Subcutaneous abdominal adipose tissue (tissue), 5 donors: Measurements from ENCODE around the gene LINC00237.

Source experiments
- H3K27ac ChIP-seq: one replicate; pipeline ENCODE4 v1.7.0; 2013; ENCODE audit warnings: low read depth, mild to moderate bottlenecking, inconsistent platforms, low read length, moderate library complexity
- H3K27me3 ChIP-seq, 5 donors: one replicate each; pipeline ENCODE4 v1.7.0; 2013; ENCODE audit warnings: low read length in 5 of 5, inconsistent platforms in 1 of 5; ENCODE audit not compliant: control insufficient read depth in 5 of 5, insufficient read depth in 4 of 5
- H3K36me3 ChIP-seq, 5 donors: one replicate each; pipeline ENCODE4 v1.7.0; 2013; ENCODE audit warnings: low read length in 5 of 5; ENCODE audit not compliant: control insufficient read depth in 5 of 5, insufficient read depth in 5 of 5
- H3K4me1 ChIP-seq, 5 donors: one replicate each; pipeline ENCODE4 v1.7.0; 2013; ENCODE audit warnings: low read length in 5 of 5, mild to moderate bottlenecking in 3 of 5, moderate library complexity in 1 of 5; ENCODE audit not compliant: control insufficient read depth in 5 of 5, insufficient read depth in 5 of 5
- H3K4me3 ChIP-seq, 5 donors: one replicate each; pipeline ENCODE4 v1.7.0; 2013; ENCODE audit warnings: low read length in 5 of 5, low read depth in 1 of 5
- H3K9ac ChIP-seq, 5 donors: one replicate each; pipeline ENCODE4 v1.7.0; 2013; ENCODE audit warnings: low read length in 5 of 5, mild to moderate bottlenecking in 4 of 5, moderate library complexity in 3 of 5
- H3K9me3 ChIP-seq, 5 donors: one replicate each; pipeline ENCODE4 v1.7.0; 2013; ENCODE audit warnings: low read length in 5 of 5; ENCODE audit not compliant: control insufficient read depth in 5 of 5
- donor health status: healthy.
- donor health status: healthy.
- donor health status: healthy.
- donor health status: healthy.
- donor health status: healthy.

LINC00237 gene

DNA sequence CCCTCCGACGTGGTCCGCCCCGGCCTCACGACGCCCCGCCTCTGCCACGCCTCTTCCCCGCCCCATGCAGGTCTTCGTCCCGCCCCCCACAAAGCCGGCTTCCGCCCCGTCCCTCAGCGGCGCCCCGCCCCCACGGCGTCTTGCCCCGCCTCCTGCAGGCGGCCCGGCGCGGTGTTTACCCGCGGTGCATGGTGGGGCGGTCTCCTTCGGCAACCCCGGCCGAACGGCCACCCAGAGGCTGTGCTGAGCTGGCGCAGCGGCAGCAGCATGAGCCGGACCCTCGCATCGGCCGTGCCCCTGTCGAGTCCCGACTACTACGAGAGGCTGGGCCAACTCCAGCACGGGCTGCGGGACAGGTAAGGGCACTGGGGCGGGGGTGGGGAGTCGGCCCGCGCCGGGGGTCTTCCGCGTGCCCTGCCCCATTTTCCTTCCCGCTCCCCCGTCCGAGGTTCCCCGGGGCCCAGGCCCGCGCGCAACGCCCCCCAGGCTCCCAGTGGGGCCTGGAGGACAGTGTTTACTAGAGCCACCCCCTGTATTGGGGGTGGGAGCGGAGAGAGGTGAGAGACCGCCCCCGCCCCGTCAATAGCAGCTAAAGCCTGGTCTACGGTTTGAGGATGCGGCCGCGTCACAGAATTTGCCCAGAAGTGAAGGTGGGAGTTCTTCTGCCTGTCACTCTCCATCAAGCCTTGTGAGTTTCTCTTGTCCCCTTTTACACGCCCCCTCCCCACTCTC is 19.9 kb upstream of the LINC00237 start, which contains the start of gene KIZ:
Gene KIZ, plus strand, starts transcription at position 234 of the 732 bp plus-strand sequence. Its CDS starts 34 bp downstream, at position 268.
- Histone ChIP-seq H3K9me3 (no peaks in the 10 kb centered on the region), H3K36me3 (peaks cover 0 to 2% (median 0%) of the 10 kb centered on the region in 5 donors), H3K9ac (peak within 1 kb of the TSS; percentile 77 to 91 (median 87)), H3K4me3 (peak within 1 kb of the TSS; percentile 69 to 92 (median 88)), H3K4me1 (peaks cover 0 to 21% (median 15%) of the 10 kb centered on the region in 5 donors), H3K27ac (peak within 1 kb of the TSS; percentile 65), H3K27me3 (no peaks in the 10 kb centered on the region)

DNA sequence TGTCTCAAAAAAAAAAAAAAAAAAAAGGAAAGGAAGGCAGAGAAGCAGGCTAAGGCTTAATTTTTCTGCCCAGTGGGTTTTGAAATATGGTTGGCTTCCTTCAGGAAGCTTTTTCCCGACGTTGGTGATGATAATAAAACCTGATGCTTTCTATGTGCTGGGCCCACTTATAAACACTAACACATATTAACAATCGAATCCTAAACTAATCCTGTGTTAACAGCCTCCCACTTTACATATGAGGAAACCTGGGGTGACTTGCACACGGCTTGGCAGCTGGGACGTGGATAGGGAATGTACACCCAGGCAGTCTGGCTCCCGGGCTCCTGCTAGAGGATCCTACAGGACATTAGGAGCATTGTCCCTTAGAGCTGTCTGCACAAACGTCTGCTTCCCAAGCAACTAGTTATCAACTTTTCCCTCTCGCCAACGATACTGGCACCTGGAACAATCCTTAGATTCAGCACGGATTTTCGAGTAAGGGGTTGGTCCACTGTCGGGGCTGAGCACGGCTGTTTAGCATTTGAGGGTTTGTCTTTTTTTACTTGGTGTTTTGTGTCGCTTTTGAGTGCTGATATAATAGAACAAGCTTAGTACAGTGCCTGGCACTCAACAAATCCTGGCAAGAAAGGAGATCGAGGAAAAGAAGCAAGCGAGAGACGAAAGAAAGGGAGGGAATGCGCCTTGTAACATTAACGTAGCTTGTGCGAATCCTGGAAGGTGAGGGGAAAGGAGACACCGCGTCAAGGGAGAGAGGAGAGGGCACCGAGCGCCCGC is 19.1 kb upstream of the LINC00237 start:
- H3K9ac ChIP-seq = peak overlapping the region; percentile 13 to 87 (median 69)
- H3K27ac ChIP-seq = peak overlapping the region; percentile 4
- peaks cover 0 to 21% (median 15%) of the 10 kb centered on the region in 5 donors for H3K4me1 ChIP-seq
- no peaks in the 10 kb centered on the region for H3K36me3 ChIP-seq
- H3K4me3 ChIP-seq = peak overlapping the region; percentile 69 to 92 (median 83)
- no peaks in the 10 kb centered on the region for H3K9me3 ChIP-seq
- H3K27me3 ChIP-seq = no peaks in the 10 kb centered on the region

- Histone ChIP-seq H3K36me3 (no peaks in the 10 kb centered on the region), H3K27ac (no peak overlapping the region), H3K27me3 (peaks cover 0 to under 1% (median 0%) of the 10 kb centered on the region in 5 donors), H3K4me3 (no peak overlapping the region), H3K9ac (no peak overlapping the region), H3K9me3 (no peaks in the 10 kb centered on the region), H3K4me1 (peaks cover 0 to 21% (median 15%) of the 10 kb centered on the region in 5 donors)
Measured at GRCh38 chr20:21124190-21124589, 18.0 kb upstream of the LINC00237 start.

GRCh38 chr20:21118782-21119181 is 12.6 kb upstream of the LINC00237 start:
- no peaks in the 10 kb centered on the region for H3K36me3 ChIP-seq
- no peak overlapping the region for H3K9ac ChIP-seq
- H3K4me1 ChIP-seq = no peaks in the 10 kb centered on the region
- peaks cover 0 to 8% (median 6%) of the 10 kb centered on the region in 5 donors for H3K27me3 ChIP-seq
- H3K27ac ChIP-seq = no peak overlapping the region
- no peaks in the 10 kb centered on the region for H3K9me3 ChIP-seq
- H3K4me3 ChIP-seq = no peak overlapping the region

DNA sequence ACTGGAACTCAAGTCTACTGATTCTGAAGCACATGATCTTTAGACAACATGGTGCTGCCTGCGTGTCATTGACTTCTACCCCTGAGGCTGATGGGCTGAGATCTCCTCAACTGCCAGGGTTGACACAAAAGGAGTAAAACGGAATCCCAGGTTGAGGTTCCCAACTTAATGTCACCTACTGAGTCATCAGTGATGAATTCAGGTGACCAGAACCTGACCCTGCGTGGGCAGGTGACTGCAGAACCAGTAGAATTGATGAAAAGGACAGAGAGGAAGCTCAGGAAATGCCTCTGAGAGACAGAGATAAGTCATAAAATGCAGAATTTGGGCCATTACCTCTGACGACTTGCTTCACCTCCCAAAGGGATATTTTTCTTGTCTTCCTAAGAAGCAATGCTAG is 12.0 kb upstream of the LINC00237 start:
- H3K9me3 ChIP-seq = no peaks in the 10 kb centered on the region

GRCh38 chr20:21117521-21117920 is 11.4 kb upstream of the LINC00237 start:
- Histone ChIP-seq H3K27me3 (peaks cover 0 to 8% (median 6%) of the 10 kb centered on the region in 5 donors), H3K36me3 (no peaks in the 10 kb centered on the region), H3K27ac (no peak overlapping the region), H3K9ac (no peak overlapping the region), H3K4me3 (no peak overlapping the region), H3K4me1 (no peaks in the 10 kb centered on the region), H3K9me3 (no peaks in the 10 kb centered on the region)

More for the DNA sequence above, 12.0 kb upstream of the LINC00237 start:
- H3K27me3 ChIP-seq = peaks cover 0 to 8% (median 6%) of the 10 kb centered on the region in 5 donors
- no peak overlapping the region for H3K9ac ChIP-seq
- no peaks in the 10 kb centered on the region for H3K4me1 ChIP-seq
- H3K27ac ChIP-seq = no peak overlapping the region
- H3K36me3 ChIP-seq = no peaks in the 10 kb centered on the region
- no peak overlapping the region for H3K4me3 ChIP-seq

GRCh38 chr20:21114584-21114983 is 8.4 kb upstream of the LINC00237 start:
- H3K9me3 ChIP-seq = no peaks in the 10 kb centered on the region
- H3K4me1 ChIP-seq = no peaks in the 10 kb centered on the region
- no peak overlapping the region for H3K9ac ChIP-seq
- H3K27me3 ChIP-seq = peaks cover 0 to 8% (median 6%) of the 10 kb centered on the region in 5 donors
- H3K4me3 ChIP-seq = no peak overlapping the region
- no peak overlapping the region for H3K27ac ChIP-seq
- H3K36me3 ChIP-seq = no peaks in the 10 kb centered on the region

- Histone ChIP-seq H3K9ac (no peak overlapping the region), H3K9me3 (no peaks in the 10 kb centered on the region), H3K27me3 (peaks cover 0 to 9% (median 3%) of the 10 kb centered on the region in 5 donors), H3K4me3 (no peak overlapping the region), H3K27ac (no peak overlapping the region), H3K36me3 (no peaks in the 10 kb centered on the region), H3K4me1 (no peaks in the 10 kb centered on the region)
Measured at GRCh38 chr20:21113697-21114096, 7.5 kb upstream of the LINC00237 start.

DNA sequence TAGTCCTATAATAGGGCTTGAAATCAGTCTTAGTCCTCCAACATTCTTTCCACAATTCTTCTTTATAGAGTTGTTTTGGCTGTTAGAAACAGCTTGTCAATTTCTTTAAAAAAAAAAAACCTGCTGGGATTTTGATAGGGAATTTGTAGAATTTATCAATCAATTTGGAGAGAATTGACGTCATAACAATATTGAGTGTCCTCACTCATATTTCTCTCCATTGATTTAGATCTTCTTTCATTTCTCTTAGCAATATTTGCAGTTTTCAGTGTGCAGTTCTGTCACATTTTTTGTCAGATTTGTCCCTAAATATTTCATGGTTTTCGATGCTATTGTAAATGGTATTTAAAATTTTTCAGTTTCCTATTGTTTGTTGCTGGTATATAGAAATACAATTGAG is 5.3 kb upstream of the LINC00237 start:
- no peaks in the 10 kb centered on the region for H3K4me1 ChIP-seq
- no peaks in the 10 kb centered on the region for H3K9me3 ChIP-seq
- no peaks in the 10 kb centered on the region for H3K36me3 ChIP-seq
- H3K9ac ChIP-seq = no peak overlapping the region
- peaks cover 0 to 19% (median 6%) of the 10 kb centered on the region in 5 donors for H3K27me3 ChIP-seq
- H3K4me3 ChIP-seq = no peak overlapping the region
- H3K27ac ChIP-seq = no peak overlapping the region

DNA sequence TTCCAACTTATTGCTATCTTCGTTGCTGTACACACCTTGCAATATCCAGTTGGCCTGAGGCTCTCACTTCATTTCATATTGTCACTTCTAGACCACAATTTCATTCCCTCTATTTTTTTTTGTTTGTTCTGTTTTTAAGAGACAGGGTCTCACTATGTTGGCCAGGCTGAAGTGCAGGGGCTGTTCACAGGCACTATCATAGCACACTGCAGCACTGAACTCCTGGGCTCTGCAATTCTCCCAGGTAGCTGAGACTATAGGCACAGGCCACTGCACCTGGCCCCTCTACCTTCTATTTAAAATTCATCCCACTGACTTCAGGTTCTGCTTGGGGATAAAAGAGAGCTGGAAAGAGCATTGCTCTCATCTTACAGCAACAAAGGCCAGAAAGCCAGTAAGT is 4.7 kb upstream of the LINC00237 start:
- H3K4me3 ChIP-seq = no peak overlapping the region
- H3K27me3 ChIP-seq = peaks cover 4 to 25% (median 10%) of the 10 kb centered on the region in 5 donors
- H3K36me3 ChIP-seq = no peaks in the 10 kb centered on the region
- no peaks in the 10 kb centered on the region for H3K9me3 ChIP-seq
- H3K4me1 ChIP-seq = peaks cover 0 to 4% (median 4%) of the 10 kb centered on the region in 5 donors
- H3K27ac ChIP-seq = no peak overlapping the region
- H3K9ac ChIP-seq = no peak overlapping the region
